ENCODE results near the gene DLG2. TPM values are rescaled to one million over a fixed set of nuclear protein-coding genes. Genes with fewer than 3 reads are reported as not detected.

Gene DLG2
- total RNA-seq, 4 donors from 2014 or later = 6.5 to 14.6 (median 7.2) TPM

- TF ChIP-seq POLR2A (IDR thresholded peaks at IDR 0.05) (no peak), EP300 (IDR thresholded peaks at IDR 0.05) (no peak)
- TF ChIP-seq, protein P1, sequence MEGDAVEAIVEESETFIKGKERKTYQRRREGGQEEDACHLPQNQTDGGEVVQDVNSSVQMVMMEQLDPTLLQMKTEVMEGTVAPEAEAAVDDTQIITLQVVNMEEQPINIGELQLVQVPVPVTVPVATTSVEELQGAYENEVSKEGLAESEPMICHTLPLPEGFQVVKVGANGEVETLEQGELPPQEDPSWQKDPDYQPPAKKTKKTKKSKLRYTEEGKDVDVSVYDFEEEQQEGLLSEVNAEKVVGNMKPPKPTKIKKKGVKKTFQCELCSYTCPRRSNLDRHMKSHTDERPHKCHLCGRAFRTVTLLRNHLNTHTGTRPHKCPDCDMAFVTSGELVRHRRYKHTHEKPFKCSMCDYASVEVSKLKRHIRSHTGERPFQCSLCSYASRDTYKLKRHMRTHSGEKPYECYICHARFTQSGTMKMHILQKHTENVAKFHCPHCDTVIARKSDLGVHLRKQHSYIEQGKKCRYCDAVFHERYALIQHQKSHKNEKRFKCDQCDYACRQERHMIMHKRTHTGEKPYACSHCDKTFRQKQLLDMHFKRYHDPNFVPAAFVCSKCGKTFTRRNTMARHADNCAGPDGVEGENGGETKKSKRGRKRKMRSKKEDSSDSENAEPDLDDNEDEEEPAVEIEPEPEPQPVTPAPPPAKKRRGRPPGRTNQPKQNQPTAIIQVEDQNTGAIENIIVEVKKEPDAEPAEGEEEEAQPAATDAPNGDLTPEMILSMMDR (IDR thresholded peaks at IDR 0.05) = peak; percentile 35 to 56 (median 42)
- no peak for DNase-seq (ENCODE audit: low spot score in 2 of 2)
- no peaks in the 10 kb centered on the region for H3K27me3 ChIP-seq
- no peaks in the 10 kb centered on the region for H3K4me1 ChIP-seq
- H3K4me3 ChIP-seq = no peak overlapping the region
- no peaks in the 10 kb centered on the region for H3K9me3 ChIP-seq
- no peaks in the 10 kb centered on the region for H3K36me3 ChIP-seq
- H3K27ac ChIP-seq = no peak overlapping the region
These were observed 31.8 kb downstream of the DLG2 start for GRCh38 chr11:85595285-85595884.

GRCh38 chr11:85590848-85591483, 36.2 kb downstream of the DLG2 start:
- Histone ChIP-seq H3K27me3 (no peaks in the 10 kb centered on the region), H3K27ac (no peak overlapping the region), H3K36me3 (no peaks in the 10 kb centered on the region), H3K9me3 (no peaks in the 10 kb centered on the region), H3K4me3 (no peak overlapping the region), H3K4me1 (no peaks in the 10 kb centered on the region)
- WGBS, 2 donors = 70 to 80% methylated on average over 4 of the region's 4 CpGs
- no peak for DNase-seq (ENCODE audit: low spot score in 2 of 2)
- TF ChIP-seq POLR2A (IDR thresholded peaks at IDR 0.05) (no peak), EP300 (IDR thresholded peaks at IDR 0.05) (no peak)
- TF ChIP-seq, protein P1 (IDR thresholded peaks at IDR 0.05) = no peak

DNA sequence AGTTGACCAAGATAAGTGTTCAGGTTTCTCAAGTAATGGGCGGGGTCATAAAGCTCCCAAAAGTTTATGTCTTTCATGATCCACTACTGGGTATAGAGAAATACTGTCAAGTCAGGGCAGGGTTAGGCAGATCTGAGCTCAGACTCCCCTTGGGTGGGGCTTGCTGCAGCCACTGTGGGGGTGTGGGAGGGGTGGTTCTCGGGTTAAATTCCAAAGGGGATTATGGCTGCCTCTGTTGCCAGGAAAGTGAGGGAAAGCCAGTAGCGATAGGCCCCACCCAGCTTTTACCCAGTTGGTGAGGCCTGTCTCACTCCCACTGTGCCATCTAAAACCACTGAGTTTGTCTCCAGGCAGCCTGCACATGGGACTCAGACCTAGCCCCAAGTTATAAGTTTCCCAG, 37.8 kb downstream of the DLG2 start:
- WGBS, 2 donors = 77 to 83% methylated on average over 3 of the region's 3 CpGs
- no peak for DNase-seq (ENCODE audit: low spot score in 2 of 2)

DNA sequence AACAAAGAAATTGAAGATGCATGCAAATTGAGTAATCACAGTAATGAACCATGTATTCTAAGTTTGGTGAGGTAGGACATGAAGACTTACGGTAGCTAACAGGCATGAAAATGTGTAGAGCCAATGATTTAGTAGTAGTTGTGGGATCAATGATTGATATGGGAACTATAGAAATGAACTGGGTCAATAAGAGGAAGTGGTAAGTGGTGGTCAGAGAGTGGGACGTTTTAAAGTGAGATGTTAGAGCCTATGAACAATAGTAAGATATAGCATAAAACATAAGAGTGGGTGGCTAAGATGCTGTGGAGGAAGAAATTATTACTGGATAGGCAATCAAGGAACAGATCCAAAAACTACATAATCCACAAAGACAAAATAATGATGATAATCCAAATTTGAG, 45.0 kb downstream of the DLG2 start:
- no peak for TF ChIP-seq EP300 (IDR thresholded peaks at IDR 0.05)
- TF ChIP-seq, protein P1 (IDR thresholded peaks at IDR 0.05) = no peak
- no peak for TF ChIP-seq POLR2A (IDR thresholded peaks at IDR 0.05)
- Histone ChIP-seq H3K27ac (no peak overlapping the region), H3K27me3 (no peaks in the 10 kb centered on the region), H3K9me3 (peaks cover 0 to 9% (median 0%) of the 10 kb centered on the region in 4 donors), H3K4me1 (no peaks in the 10 kb centered on the region), H3K4me3 (no peak overlapping the region), H3K36me3 (peaks cover 0 to 12% (median 0%) of the 10 kb centered on the region in 3 donors)
- DNase-seq (ENCODE audit: low spot score in 2 of 2) = no peak
- 77 to 80% methylated on average over 2 of the region's 2 CpGs for WGBS, 2 donors

More for the DNA sequence above, 37.8 kb downstream of the DLG2 start:
- TF ChIP-seq EP300 (IDR thresholded peaks at IDR 0.05) (no peak), POLR2A (IDR thresholded peaks at IDR 0.05) (no peak)
- TF ChIP-seq, protein P1 (IDR thresholded peaks at IDR 0.05) = no peak
- Histone ChIP-seq H3K4me3 (no peak overlapping the region), H3K9me3 (no peaks in the 10 kb centered on the region), H3K27ac (no peak overlapping the region), H3K36me3 (no peaks in the 10 kb centered on the region), H3K27me3 (no peaks in the 10 kb centered on the region), H3K4me1 (no peaks in the 10 kb centered on the region)

- H3K4me1 ChIP-seq = no peaks in the 10 kb centered on the region
- H3K36me3 ChIP-seq = peaks cover 0 to 12% (median 0%) of the 10 kb centered on the region in 3 donors
- H3K27me3 ChIP-seq = no peaks in the 10 kb centered on the region
- H3K27ac ChIP-seq = no peak overlapping the region
- no peak for DNase-seq (ENCODE audit: low spot score in 2 of 2)
- no peak overlapping the region for H3K4me3 ChIP-seq
- peaks cover 0 to 9% (median 0%) of the 10 kb centered on the region in 4 donors for H3K9me3 ChIP-seq
- no peak for TF ChIP-seq EP300 (IDR thresholded peaks at IDR 0.05)
- TF ChIP-seq POLR2A (IDR thresholded peaks at IDR 0.05) = no peak
- 96 to 100% methylated on average over 1 of the region's 1 CpG for WGBS, 2 donors
These were observed 51.8 kb downstream of the DLG2 start for GRCh38 chr11:85575388-85575787.

Measured in tibial nerve (tissue), 4 donors.